Endodermal cell (in vitro differentiated cells): ENCODE results near the gene ERMP1. TPM values are rescaled to one million over a fixed set of nuclear protein-coding genes. Genes with fewer than 3 reads are reported as not detected.

ENCODE experiments used
- DNase-seq: peaks from one replicate; pipeline ENCODE4 v3.0.0-alpha.2; 2017
- H3K27ac ChIP-seq: 2 replicates; pipeline ENCODE4 v1.5.1; 2013; ENCODE audit warnings: mild to moderate bottlenecking, low read depth, low read length, moderate library complexity
- H3K27me3 ChIP-seq: 2 replicates; pipeline ENCODE4 v1.6.1; 2013; ENCODE audit warnings: mild to moderate bottlenecking, low read length, moderate library complexity; ENCODE audit not compliant: insufficient read depth, control insufficient read depth, poor library complexity, severe bottlenecking
- H3K36me3 ChIP-seq: 2 replicates; pipeline ENCODE4 v1.7.0; 2013; ENCODE audit warnings: mild to moderate bottlenecking, low read length, moderate library complexity; ENCODE audit not compliant: control insufficient read depth, insufficient read depth
- H3K4me1 ChIP-seq: one replicate; pipeline ENCODE4 v1.7.0; 2013; ENCODE audit warnings: low read length; ENCODE audit not compliant: control insufficient read depth, insufficient read depth
- H3K4me3 ChIP-seq: 2 replicates; pipeline ENCODE4 v1.5.1; 2013; ENCODE audit warnings: mild to moderate bottlenecking, low read length, moderate library complexity
- H3K9ac ChIP-seq: 2 replicates; pipeline ENCODE4 v1.6.1; 2013; ENCODE audit warnings: mild to moderate bottlenecking, low read length, moderate library complexity; ENCODE audit not compliant: poor library complexity, severe bottlenecking; ENCODE audit errors: extremely low read depth
- H3K9me3 ChIP-seq: 2 replicates; pipeline ENCODE4 v1.6.1; 2013; ENCODE audit warnings: mild to moderate bottlenecking, low read length, moderate library complexity; ENCODE audit not compliant: control insufficient read depth
- H3K27ac Mint-ChIP-seq: 2 replicates; pipeline ENCODE4 v1.8.0; 2020; ENCODE audit warnings: mixed read lengths
- H3K27me3 Mint-ChIP-seq: 2 replicates; pipeline ENCODE4 v1.8.0; 2021; ENCODE audit warnings: mild to moderate bottlenecking, mixed read lengths; ENCODE audit not compliant: insufficient read depth
- H3K36me3 Mint-ChIP-seq: 2 replicates; pipeline ENCODE4 v1.8.0; 2020; ENCODE audit warnings: low read depth, mixed read lengths
- H3K4me1 Mint-ChIP-seq: 2 replicates; pipeline ENCODE4 v1.8.0; 2020; ENCODE audit warnings: mixed read lengths
- H3K4me3 Mint-ChIP-seq: 2 replicates; pipeline ENCODE4 v1.8.0; 2020; ENCODE audit warnings: mild to moderate bottlenecking, moderate library complexity, mixed read lengths
- H3K9me3 Mint-ChIP-seq: 2 replicates; pipeline ENCODE4 v1.8.0; 2020; ENCODE audit warnings: mild to moderate bottlenecking, mixed read lengths
- WGBS, 2 experiments: methylation state at CpG; one replicate each; pipeline versions ENCODE4 v1.1.5 to v1.1.7; 2013; ENCODE audit warnings: missing lambda C conversion rate in 2 of 2, mixed read lengths in 1 of 2; ENCODE audit not compliant: insufficient coverage in 1 of 2, insufficient read length in 1 of 2; 5-methylcytosine and 5-hydroxymethylcytosine counted together
- total RNA-seq, 2 donors: library from RNA; stranded (reverse); fragmentation: NEBNext Ultra II Directional in 1 of 2; extraction: Animal tissue kit (Norgen Biotek cat#: 25700) in 1 of 2; gene quantifications; 2 replicates in 1 of 2; 3 replicates in 1 of 2; pipeline ENCODE4 v1.2.1, GENCODE V29; 2021
- TF ChIP-seq, protein P1 (sequence below): fragments of 200-600 bp; sonication (generic); conservative IDR thresholded peaks from 2 replicates; pipeline ENCODE4 v1.5.0; 2021; ENCODE audit warnings: antibody characterized with exemption, mild to moderate bottlenecking

ERMP1 gene
- total RNA-seq, 2 donors from 2014 or later = 22.8 to 36.0 TPM

DNA sequence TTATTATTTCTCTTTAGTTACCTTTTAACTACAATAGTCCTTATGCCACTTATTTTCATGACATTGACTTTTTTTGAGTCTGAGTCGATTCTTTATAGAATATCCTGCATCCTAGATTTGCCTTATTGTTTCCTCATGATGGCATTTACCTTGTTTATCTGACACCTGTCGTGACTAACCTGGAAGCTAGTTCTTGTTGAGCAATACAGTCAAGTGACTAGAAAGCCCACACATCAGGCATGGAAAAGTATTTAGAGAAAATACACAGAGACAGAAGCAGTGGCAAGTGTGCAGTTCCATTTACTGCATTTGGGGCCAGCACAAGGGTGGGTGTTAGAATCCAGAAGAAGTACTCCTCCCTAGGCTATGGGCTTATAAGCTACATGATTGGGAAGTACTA lies 97.8 kb downstream of the ERMP1 start:
- H3K27me3 Mint-ChIP-seq = no peaks in the 10 kb centered on the region

More for the DNA sequence above, 97.8 kb downstream of the ERMP1 start:
- peaks cover 15% of the 10 kb centered on the region for H3K9me3 ChIP-seq
- H3K9ac ChIP-seq = no peak overlapping the region
- H3K4me3 ChIP-seq = no peak overlapping the region
- Mint-ChIP-seq H3K4me3 (no peak overlapping the region), H3K9me3 (peaks cover 12% of the 10 kb centered on the region), H3K4me1 (peaks cover 4% of the 10 kb centered on the region), H3K27ac (no peak overlapping the region), H3K36me3 (peaks cover 54% of the 10 kb centered on the region)
- DNase-seq = no peak
- H3K27me3 ChIP-seq = no peaks in the 10 kb centered on the region
- no peaks in the 10 kb centered on the region for H3K4me1 ChIP-seq
- peaks cover 62% of the 10 kb centered on the region for H3K36me3 ChIP-seq
- WGBS, 2 experiments = 86 to 93% methylated on average over 2 of the region's 2 CpGs
- TF ChIP-seq, protein P1, sequence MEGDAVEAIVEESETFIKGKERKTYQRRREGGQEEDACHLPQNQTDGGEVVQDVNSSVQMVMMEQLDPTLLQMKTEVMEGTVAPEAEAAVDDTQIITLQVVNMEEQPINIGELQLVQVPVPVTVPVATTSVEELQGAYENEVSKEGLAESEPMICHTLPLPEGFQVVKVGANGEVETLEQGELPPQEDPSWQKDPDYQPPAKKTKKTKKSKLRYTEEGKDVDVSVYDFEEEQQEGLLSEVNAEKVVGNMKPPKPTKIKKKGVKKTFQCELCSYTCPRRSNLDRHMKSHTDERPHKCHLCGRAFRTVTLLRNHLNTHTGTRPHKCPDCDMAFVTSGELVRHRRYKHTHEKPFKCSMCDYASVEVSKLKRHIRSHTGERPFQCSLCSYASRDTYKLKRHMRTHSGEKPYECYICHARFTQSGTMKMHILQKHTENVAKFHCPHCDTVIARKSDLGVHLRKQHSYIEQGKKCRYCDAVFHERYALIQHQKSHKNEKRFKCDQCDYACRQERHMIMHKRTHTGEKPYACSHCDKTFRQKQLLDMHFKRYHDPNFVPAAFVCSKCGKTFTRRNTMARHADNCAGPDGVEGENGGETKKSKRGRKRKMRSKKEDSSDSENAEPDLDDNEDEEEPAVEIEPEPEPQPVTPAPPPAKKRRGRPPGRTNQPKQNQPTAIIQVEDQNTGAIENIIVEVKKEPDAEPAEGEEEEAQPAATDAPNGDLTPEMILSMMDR = no peak
- no peak overlapping the region for H3K27ac ChIP-seq

Other genes with a start within 250 kb of the ERMP1 start
- gene RIC1, start 204.0 kb downstream of the ERMP1 start, total RNA-seq = 10 to 100 TPM; 27.0 to 27.1 TPM
- gene MLANA, start 57.8 kb upstream of the ERMP1 start, total RNA-seq = not detected
- gene RANBP6, start 182.5 kb upstream of the ERMP1 start, total RNA-seq = 10 to 100 TPM; 19.5 to 21.3 TPM